Renal pelvis (tissue), 12 donors: ENCODE data around the gene SYAP1. TPM values are rescaled to one million over a fixed set of nuclear protein-coding genes. Genes with fewer than 3 reads are reported as not detected.
A peak's percentile ranks its signal among the peaks of the same experiment; 100 is the strongest.

Source experiments
- DNase-seq: peaks from one replicate; pipeline ENCODE4 v3.0.0-alpha.2; 2013
- long read RNA-seq, 16 experiments: transcript quantifications; one replicate each; lab custom pipeline, GENCODE V29; 2026
- polyA plus RNA-seq, 3 donors: library from polyadenylated mRNA; unstranded; fragments of 120-200 nt; gene quantifications; one replicate each; pipeline ENCODE4 v1.2.1, GENCODE V29; 2013; ENCODE audit not compliant: insufficient read length in 3 of 3

SYAP1 gene
- polyA plus RNA-seq, result 10 to 100 TPM; 26.6 to 33.4 (median 28.8) TPM
- long read RNA-seq, donor 1, full-length matches to known transcripts, result 17 of 17 reads
- long read RNA-seq, donor 1, partial matches to known transcripts, result 0 of 17 reads
- long read RNA-seq, donor 1, other reads (novel, unspliced or antisense), result 0 of 17 reads
- long read RNA-seq, donor 2, full-length matches to known transcripts, result 10 of 10 reads
- long read RNA-seq, donor 2, partial matches to known transcripts, result 0 of 10 reads
- long read RNA-seq, donor 2, other reads (novel, unspliced or antisense), result 0 of 10 reads
- long read RNA-seq, donor 3, full-length matches to known transcripts, result 17 of 17 reads
- long read RNA-seq, donor 3, partial matches to known transcripts, result 0 of 17 reads
- long read RNA-seq, donor 3, other reads (novel, unspliced or antisense), result 0 of 17 reads
- long read RNA-seq, donor 4, full-length matches to known transcripts, result 17 of 17 reads
- long read RNA-seq, donor 4, partial matches to known transcripts, result 0 of 17 reads
- long read RNA-seq, donor 4, other reads (novel, unspliced or antisense), result 0 of 17 reads
- long read RNA-seq, donor 5, full-length matches to known transcripts, result 11 of 11 reads
- long read RNA-seq, donor 5, partial matches to known transcripts, result 0 of 11 reads
- long read RNA-seq, donor 5, other reads (novel, unspliced or antisense), result 0 of 11 reads
- long read RNA-seq, donor 6, full-length matches to known transcripts, result 17 of 17 reads
- long read RNA-seq, donor 6, partial matches to known transcripts, result 0 of 17 reads
- long read RNA-seq, donor 6, other reads (novel, unspliced or antisense), result 0 of 17 reads
- long read RNA-seq, donor 7, full-length matches to known transcripts, result 24 of 36 reads
- long read RNA-seq, donor 7, partial matches to known transcripts, result 12 of 36 reads
- long read RNA-seq, donor 7, other reads (novel, unspliced or antisense), result 0 of 36 reads
- long read RNA-seq, donor 8, full-length matches to known transcripts, result 6 of 6 reads
- long read RNA-seq, donor 8, partial matches to known transcripts, result 0 of 6 reads
- long read RNA-seq, donor 8, other reads (novel, unspliced or antisense), result 0 of 6 reads
- long read RNA-seq, donor 9, full-length matches to known transcripts, result 25 of 31 reads
- long read RNA-seq, donor 9, partial matches to known transcripts, result 6 of 31 reads
- long read RNA-seq, donor 9, other reads (novel, unspliced or antisense), result 0 of 31 reads
- long read RNA-seq, donor 10, full-length matches to known transcripts, result 14 of 19 reads
- long read RNA-seq, donor 10, partial matches to known transcripts, result 5 of 19 reads
- long read RNA-seq, donor 10, other reads (novel, unspliced or antisense), result 0 of 19 reads
- long read RNA-seq, donor 11, full-length matches to known transcripts, result 7 of 13 reads
- long read RNA-seq, donor 11, partial matches to known transcripts, result 6 of 13 reads
- long read RNA-seq, donor 11, other reads (novel, unspliced or antisense), result 0 of 13 reads
- long read RNA-seq, donor 12, full-length matches to known transcripts, result 28 of 28 reads
- long read RNA-seq, donor 12, partial matches to known transcripts, result 0 of 28 reads
- long read RNA-seq, donor 12, other reads (novel, unspliced or antisense), result 0 of 28 reads
- long read RNA-seq, donor 13, full-length matches to known transcripts, result 19 of 32 reads
- long read RNA-seq, donor 13, partial matches to known transcripts, result 13 of 32 reads
- long read RNA-seq, donor 13, other reads (novel, unspliced or antisense), result 0 of 32 reads
- long read RNA-seq, donor 14, full-length matches to known transcripts, result 26 of 46 reads
- long read RNA-seq, donor 14, partial matches to known transcripts, result 20 of 46 reads
- long read RNA-seq, donor 14, other reads (novel, unspliced or antisense), result 0 of 46 reads
- long read RNA-seq, donor 15, full-length matches to known transcripts, result 31 of 31 reads
- long read RNA-seq, donor 15, partial matches to known transcripts, result 0 of 31 reads
- long read RNA-seq, donor 15, other reads (novel, unspliced or antisense), result 0 of 31 reads
- long read RNA-seq, donor 16, full-length matches to known transcripts, result 20 of 26 reads
- long read RNA-seq, donor 16, partial matches to known transcripts, result 6 of 26 reads
- long read RNA-seq, donor 16, other reads (novel, unspliced or antisense), result 0 of 26 reads

- DNase-seq, result peak; percentile 98
Measured at GRCh38 chrX:16719334-16720084, at the start of gene SYAP1. TSS of gene SYAP1 (plus strand) at chrX:16719612. CDS start at chrX:16719725, 113 bp downstream.

- DNase-seq, result peak; percentile 41
Measured at GRCh38 chrX:16671005-16671404, 48.4 kb upstream of the SYAP1 start.

GRCh38 chrX:16678689-16679088, 40.7 kb upstream of the SYAP1 start:
- no peak for DNase-seq

GRCh38 chrX:16683007-16683664, 36.3 kb upstream of the SYAP1 start:
- DNase-seq, result no peak

GRCh38 chrX:16687514-16687913, 31.9 kb upstream of the SYAP1 start:
- DNase-seq, result no peak

- peak; percentile 42 for DNase-seq
Measured at GRCh38 chrX:16695079-16695676, 24.2 kb upstream of the SYAP1 start.

- DNase-seq, result no peak
Measured at GRCh38 chrX:16696956-16697355, 22.5 kb upstream of the SYAP1 start.

- no peak for DNase-seq
Measured at GRCh38 chrX:16699389-16699788, 20.0 kb upstream of the SYAP1 start.

- no peak for DNase-seq
Measured at GRCh38 chrX:16700734-16701133, 18.7 kb upstream of the SYAP1 start.

GRCh38 chrX:16702700-16703599, 16.5 kb upstream of the SYAP1 start:
- no peak for DNase-seq

GRCh38 chrX:16705370-16705769, 14.0 kb upstream of the SYAP1 start:
- DNase-seq, result no peak

- DNase-seq, result no peak
Measured at GRCh38 chrX:16708016-16708415, 11.4 kb upstream of the SYAP1 start.

- no peak for DNase-seq
Measured at GRCh38 chrX:16711219-16711811, 8.1 kb upstream of the SYAP1 start.

GRCh38 chrX:16711893-16712547, 7.4 kb upstream of the SYAP1 start:
- DNase-seq, result no peak

- DNase-seq, result peak; percentile 65
Measured at GRCh38 chrX:16712548-16713155, 6.8 kb upstream of the SYAP1 start, which contains the start of gene CTPS2. TSS of gene CTPS2 (minus strand) at chrX:16712669. CDS start at chrX:16702902, 9,767 bp downstream.

- no peak for DNase-seq
Measured at GRCh38 chrX:16714504-16714903, 4.9 kb upstream of the SYAP1 start.
